HG02840 (cell line): ENCODE results near the gene CDK5.
"Not testable (repeated sequence)": the region's sequence is repeated elsewhere in the genome, so short reads cannot be mapped to it uniquely, and the experiment has no call there.

Experiments used
- ATAC-seq: cut with Tn5 transposase; IDR thresholded peaks from one replicate; pipeline ENCODE4 v1.9.1; 2021; ENCODE audit warnings: mild to moderate bottlenecking, moderate library complexity, moderate number of reproducible peaks; ENCODE audit not compliant: unreplicated experiment, low FRiP score

The CDK5 gene

GRCh38 chr7:151059367-151060112 is 1.8 kb upstream of the CDK5 start, which contains the start of gene SLC4A2:
Gene SLC4A2, plus strand, starts transcription at chr7:151059589. Its CDS starts 2,399 bp downstream, at chr7:151061988.
- peak; percentile 30 for ATAC-seq

DNA sequence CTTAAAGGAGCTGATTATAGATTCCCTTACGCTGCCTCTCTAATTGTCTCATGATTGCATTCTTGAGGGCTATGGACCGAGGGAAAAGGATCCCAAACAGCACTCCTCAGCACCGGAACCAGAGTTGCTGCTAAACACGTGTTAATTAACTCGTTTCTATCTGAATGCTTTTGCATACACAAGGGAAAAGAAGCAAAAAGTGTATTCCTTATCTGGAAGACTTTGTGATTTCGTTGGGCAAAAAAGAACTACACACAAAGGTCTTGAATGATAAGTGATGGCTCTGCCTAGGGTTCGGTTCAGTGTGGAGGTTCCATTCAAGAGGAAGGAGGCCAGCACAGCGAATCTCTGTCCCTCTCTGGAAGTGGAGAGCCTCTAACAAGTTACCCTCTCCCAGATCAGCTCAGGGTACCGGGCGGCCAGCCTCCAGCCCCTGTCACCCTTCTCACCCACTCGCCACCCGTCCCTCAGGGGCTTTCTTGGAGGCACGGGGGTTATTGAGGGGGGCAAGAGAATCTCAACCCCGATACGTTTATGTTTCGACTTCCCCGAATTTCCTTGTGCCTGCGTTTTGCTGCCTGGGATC is 1.2 kb upstream of the CDK5 start:
- ATAC-seq = no peak

GRCh38 chr7:151057989-151058780 is 488 bp upstream of the CDK5 start:
- ATAC-seq = peak; percentile 87

- no peak for ATAC-seq
Observed at GRCh38 chr7:151056666-151057505, 811 bp downstream of the CDK5 start.

GRCh38 chr7:151056283-151056665 is 1.4 kb downstream of the CDK5 start:
- ATAC-seq = no peak

DNA sequence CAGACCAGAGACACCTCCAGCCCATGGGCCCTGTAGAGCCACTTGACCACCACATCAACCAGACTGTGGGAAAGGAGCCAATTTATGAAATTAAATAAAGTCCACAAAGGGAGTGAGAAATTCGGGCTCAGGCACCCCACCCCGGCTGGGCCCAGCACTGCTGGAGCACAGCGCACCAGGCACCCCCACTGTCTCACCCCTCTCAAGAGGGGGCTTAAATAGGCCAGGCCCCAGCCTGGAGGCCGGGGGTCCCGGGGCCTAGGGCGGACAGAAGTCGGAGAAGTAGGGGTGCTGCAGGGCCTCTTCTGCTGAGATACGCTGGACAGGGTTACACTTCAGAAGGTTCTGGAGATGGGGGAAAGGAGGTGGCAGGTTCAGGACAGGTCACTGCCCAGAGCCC is 3.9 kb downstream of the CDK5 start:
- ATAC-seq = no peak

- no peak for ATAC-seq
Observed at GRCh38 chr7:151053096-151053495, 4.6 kb downstream of the CDK5 start.

DNA sequence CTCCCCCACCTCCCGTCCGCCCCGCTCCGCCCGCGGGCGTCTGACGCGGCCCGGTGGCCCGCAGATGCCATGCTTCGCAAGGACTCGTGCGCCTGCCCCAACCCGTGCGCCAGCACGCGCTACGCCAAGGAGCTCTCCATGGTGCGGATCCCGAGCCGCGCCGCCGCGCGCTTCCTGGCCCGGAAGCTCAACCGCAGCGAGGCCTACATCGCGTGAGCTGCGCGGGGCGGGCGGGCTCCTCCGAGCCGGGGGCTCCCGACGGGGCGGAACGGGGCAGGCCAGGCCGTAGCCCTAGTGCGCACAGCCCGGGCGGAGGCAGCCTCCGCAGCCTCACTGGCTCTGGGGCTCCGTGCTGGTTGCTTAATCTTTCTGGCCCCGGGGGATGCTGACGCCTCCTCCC is 6.6 kb downstream of the CDK5 start:
- no peak for ATAC-seq

GRCh38 chr7:151048911-151049463 is 8.7 kb downstream of the CDK5 start:
- no peak for ATAC-seq

GRCh38 chr7:151047976-151048815 is 9.5 kb downstream of the CDK5 start, which contains the start of gene ASIC3:
Gene ASIC3, plus strand, starts transcription at chr7:151048531. Its CDS starts 355 bp downstream, at chr7:151048886.
- ATAC-seq = no peak

DNA sequence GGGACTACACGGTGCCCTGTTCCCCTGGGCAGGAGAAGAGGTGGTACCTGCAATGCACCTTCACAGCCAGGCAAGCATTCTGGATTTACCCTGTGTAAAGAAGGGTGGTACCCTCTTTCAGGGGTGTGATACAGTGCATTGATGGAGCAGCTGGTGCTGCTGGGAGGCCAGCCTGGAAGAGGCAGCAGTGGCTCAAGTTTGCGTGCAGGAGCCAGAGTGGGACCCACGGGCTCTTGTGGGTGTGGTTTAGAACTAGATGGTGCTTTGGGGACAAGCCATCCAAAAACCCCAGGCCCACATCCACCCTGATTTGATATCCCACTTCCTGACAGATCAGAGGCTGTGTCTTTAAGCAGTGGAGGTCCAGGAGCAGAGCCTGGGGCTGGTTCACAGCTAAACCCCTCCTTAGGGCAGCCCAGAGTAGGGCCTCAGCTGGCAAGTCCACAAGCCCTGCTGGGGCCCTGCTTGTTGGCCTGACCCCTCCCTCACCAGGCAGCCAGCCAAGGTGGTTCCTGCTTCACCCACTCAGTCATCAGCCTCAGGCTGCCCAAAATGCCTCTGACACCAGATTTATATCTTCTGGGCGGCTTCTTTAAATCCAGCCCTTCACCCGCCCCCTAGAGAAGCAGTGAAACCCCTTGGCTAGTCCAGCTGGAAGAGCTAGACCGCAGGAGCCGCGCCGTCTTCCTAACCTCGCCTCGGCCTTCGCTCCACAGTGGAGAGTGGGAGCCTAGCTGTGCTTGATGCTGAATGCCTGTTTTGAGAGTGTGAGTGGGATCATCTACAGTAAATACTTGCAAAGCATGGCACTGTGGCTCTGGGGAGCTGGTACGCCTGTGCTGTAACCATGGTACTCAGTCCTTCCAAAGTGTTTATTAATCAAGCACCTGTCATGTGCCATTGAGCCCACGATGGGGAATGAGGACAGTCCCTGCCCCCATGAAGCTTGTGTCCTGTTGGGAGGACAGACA is 10.8 kb downstream of the CDK5 start:
- no peak for ATAC-seq

GRCh38 chr7:151045967-151046366 is 11.7 kb downstream of the CDK5 start:
- ATAC-seq = no peak

DNA sequence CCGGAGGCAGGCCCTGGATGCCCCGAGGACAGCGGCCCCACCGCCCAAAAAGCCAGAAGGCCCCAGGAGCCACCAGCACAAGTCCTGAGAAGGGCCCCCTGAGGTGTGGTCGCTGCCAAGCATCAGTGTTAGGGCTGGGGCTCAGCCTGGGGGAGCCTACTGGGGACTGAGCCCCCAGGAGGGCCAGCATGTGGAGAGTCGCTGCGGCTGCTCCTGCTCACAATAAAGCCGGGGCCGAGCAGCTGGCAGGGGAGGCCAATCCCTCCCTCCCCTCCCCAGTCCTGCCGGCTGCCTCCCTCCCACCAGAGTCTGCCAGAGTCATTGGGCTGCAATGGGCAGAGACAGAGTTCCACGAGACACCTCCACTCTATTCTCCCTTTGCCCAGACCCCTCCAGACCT is 12.4 kb downstream of the CDK5 start:
- no peak for ATAC-seq

DNA sequence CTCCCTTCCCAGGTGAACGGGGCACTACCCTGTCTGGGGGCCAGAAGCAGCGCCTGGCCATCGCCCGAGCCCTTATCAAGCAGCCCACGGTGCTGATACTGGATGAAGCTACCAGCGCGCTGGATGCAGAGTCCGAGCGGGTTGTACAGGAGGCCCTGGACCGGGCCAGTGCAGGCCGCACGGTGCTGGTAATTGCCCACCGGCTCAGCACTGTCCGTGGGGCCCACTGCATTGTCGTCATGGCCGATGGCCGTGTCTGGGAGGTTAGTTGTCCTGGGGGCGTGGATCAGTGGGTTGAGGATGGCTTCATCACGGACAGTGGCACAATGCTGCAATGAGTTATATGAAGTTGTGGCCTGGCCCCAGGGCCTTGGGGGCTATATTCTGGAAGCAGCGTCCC is 13.7 kb downstream of the CDK5 start:
- no peak for ATAC-seq

- ATAC-seq = not testable (repeated sequence)
Observed at GRCh38 chr7:151043449-151043848, 14.2 kb downstream of the CDK5 start.

GRCh38 chr7:151040616-151041375 is 16.9 kb downstream of the CDK5 start:
- ATAC-seq = no peak

GRCh38 chr7:151039850-151040548 is 17.7 kb downstream of the CDK5 start:
- ATAC-seq = no peak
